ENCODE data around the gene RNF14.
"Not testable (repeated sequence)": the region's sequence is repeated elsewhere in the genome, so short reads cannot be mapped to it uniquely, and the experiment has no call there.

The RNF14 gene

GRCh38 chr5:141968914-141969608 lies at the start of gene RNF14:
Gene RNF14, plus strand, starts transcription at chr5:141969105. Its CDS starts 4,484 bp downstream, at chr5:141973589.
- DNase-seq: peak; percentile 90

- no peak for DNase-seq
Observed at GRCh38 chr5:141919218-141920119, 49.4 kb upstream of the RNF14 start.

- no peak for DNase-seq
Observed at GRCh38 chr5:141920771-141921170, 48.1 kb upstream of the RNF14 start.

GRCh38 chr5:141922827-141923447 lies 46.0 kb upstream of the RNF14 start:
- not testable (repeated sequence) for DNase-seq

- peak; percentile 84 for DNase-seq
Observed at GRCh38 chr5:141923448-141924313, 45.2 kb upstream of the RNF14 start, which contains the start of gene DELE1. Gene DELE1, plus strand, starts transcription at chr5:141923871. Its CDS starts 71 bp downstream, at chr5:141923942.

- no peak for DNase-seq
Observed at GRCh38 chr5:141926434-141926833, 42.5 kb upstream of the RNF14 start.

GRCh38 chr5:141928051-141928450 lies 40.9 kb upstream of the RNF14 start:
- DNase-seq: no peak

GRCh38 chr5:141929398-141930058 lies 39.4 kb upstream of the RNF14 start:
- no peak for DNase-seq

- DNase-seq: no peak
Observed at GRCh38 chr5:141931694-141932093, 37.2 kb upstream of the RNF14 start.

- DNase-seq: no peak
Observed at GRCh38 chr5:141933151-141933550, 35.8 kb upstream of the RNF14 start.

- DNase-seq: no peak
Observed at GRCh38 chr5:141934099-141934844, 34.6 kb upstream of the RNF14 start.

- DNase-seq: no peak
Observed at GRCh38 chr5:141935538-141935937, 33.4 kb upstream of the RNF14 start.

GRCh38 chr5:141940695-141941271 lies 28.1 kb upstream of the RNF14 start:
- DNase-seq: no peak

- no peak for DNase-seq
Observed at GRCh38 chr5:141941307-141941706, 27.6 kb upstream of the RNF14 start.

- DNase-seq: no peak
Observed at GRCh38 chr5:141941779-141942178, 27.1 kb upstream of the RNF14 start.

- DNase-seq: no peak
Observed at GRCh38 chr5:141942185-141942857, 26.6 kb upstream of the RNF14 start.

GRCh38 chr5:141944076-141944475 lies 24.8 kb upstream of the RNF14 start:
- no peak for DNase-seq

GRCh38 chr5:141945511-141946051 lies 23.3 kb upstream of the RNF14 start:
- DNase-seq: no peak

GRCh38 chr5:141947316-141947715 lies 21.6 kb upstream of the RNF14 start:
- DNase-seq: no peak

- DNase-seq: no peak
Observed at GRCh38 chr5:141948812-141949211, 20.1 kb upstream of the RNF14 start.

Data from T1000 (cell line).